ENCODE data around the gene BDKRB2. TPM values are rescaled to one million over a fixed set of nuclear protein-coding genes. Genes with fewer than 3 reads are reported as not detected.

The BDKRB2 gene
- total RNA-seq, 1 experiment from 2014 or later, result 0.49 TPM

- H3K4me1 ChIP-seq (ENCODE audit: control insufficient read depth in 1 of 2, insufficient read depth in 2 of 2, low read length in 2 of 2), result no peaks in the 10 kb centered on the region
- H3K4me2 ChIP-seq (ENCODE audit: low read length), result no peak overlapping the region
- no peak overlapping the region for H3K9ac ChIP-seq (ENCODE audit: low read length)
- H3K4me3 ChIP-seq (replicated peaks in 1 of 2; ENCODE audit: low read depth in 1 of 2, low read length in 2 of 2), result no peak overlapping the region
- RAD21 ChIA-PET (ENCODE audit: low non-redundant PET in 1 of 2, low total read pairs in 2 of 2, uncharacterized antibody in 2 of 2, unreplicated experiment in 2 of 2), result no interaction called here
- H3K9me3 ChIP-seq (ENCODE audit: control insufficient read depth in 1 of 2, insufficient read depth in 1 of 2, low read depth in 1 of 2, low read length in 2 of 2), result peaks cover 8 to 17% of the 10 kb centered on the region in 2 experiments; a peak in 2 of 4 replicates
- DNase-seq (ENCODE audit: low read depth, low spot score) (no peak), ATAC-seq (no peak)
- no TSS peak for BruUV-seq (replicated peaks)
- intact Hi-C loops (cut with micrococcal nuclease), result loop anchor here (5.0 kb wide), 1 partner anchor 716 kb away; no protein-coding TSS in a partner anchor
- no peaks in the 10 kb centered on the region for H3K79me2 ChIP-seq (ENCODE audit: insufficient read depth, low read length)
- CTCF ChIA-PET, result no interaction called here
- POLR2A ChIA-PET, result no interaction called here
- no peaks in the 10 kb centered on the region for H3K27me3 ChIP-seq (ENCODE audit: insufficient read depth, low read length)
- H2AFZ ChIP-seq (ENCODE audit: low read depth, low read length, poor library complexity, severe bottlenecking), result no peak overlapping the region
- no peak overlapping the region for H3K27ac ChIP-seq (ENCODE audit: low read depth, low read length)
- TF ChIP-seq POLR2AphosphoS5 (IDR thresholded peaks at IDR 0.05; ENCODE audit: low read depth, low read length), result no peak
- no peak for TF ChIP-seq EZH2 (IDR thresholded peaks at IDR 0.05)
- TF ChIP-seq JUND (IDR thresholded peaks at IDR 0.05), result no peak
- H3K36me3 ChIP-seq (ENCODE audit: control insufficient read depth in 1 of 2, insufficient read depth in 2 of 2, low read length in 2 of 2), result no peaks in the 10 kb centered on the region
- no peaks in the 10 kb centered on the region for H4K20me1 ChIP-seq (ENCODE audit: insufficient read depth)
- no peaks in the 10 kb centered on the region for H3K9me2 ChIP-seq (ENCODE audit: insufficient read depth)
These were observed 73.3 kb downstream of the BDKRB2 start for GRCh38 chr14:96277890-96278289.

GRCh38 chr14:96279564-96279963, 74.9 kb downstream of the BDKRB2 start:
- Histone ChIP-seq H3K9me3 (ENCODE audit: control insufficient read depth in 1 of 2, insufficient read depth in 1 of 2, low read depth in 1 of 2, low read length in 2 of 2) (peaks cover 8 to 13% of the 10 kb centered on the region in 2 experiments; a peak in 2 of 4 replicates), H3K4me3 (replicated peaks in 1 of 2; ENCODE audit: low read depth in 1 of 2, low read length in 2 of 2) (no peak overlapping the region), H3K9me2 (ENCODE audit: insufficient read depth) (no peaks in the 10 kb centered on the region), H3K4me1 (ENCODE audit: control insufficient read depth in 1 of 2, insufficient read depth in 2 of 2, low read length in 2 of 2) (no peaks in the 10 kb centered on the region), H3K36me3 (ENCODE audit: control insufficient read depth in 1 of 2, insufficient read depth in 2 of 2, low read length in 2 of 2) (no peaks in the 10 kb centered on the region), H4K20me1 (ENCODE audit: insufficient read depth) (no peaks in the 10 kb centered on the region), H3K27me3 (ENCODE audit: insufficient read depth, low read length) (no peaks in the 10 kb centered on the region), H3K9ac (ENCODE audit: low read length) (no peak overlapping the region), H3K27ac (ENCODE audit: low read depth, low read length) (no peak overlapping the region), H3K4me2 (ENCODE audit: low read length) (no peak overlapping the region), H3K79me2 (ENCODE audit: insufficient read depth, low read length) (no peaks in the 10 kb centered on the region), H2AFZ (ENCODE audit: low read depth, low read length, poor library complexity, severe bottlenecking) (no peak overlapping the region)
- CTCF ChIA-PET, result interaction anchor here (1.2 kb wide), 1 partner anchor 179 kb away, joined by 5 read pairs; no protein-coding TSS in a partner anchor
- RAD21 ChIA-PET (ENCODE audit: low non-redundant PET in 1 of 2, low total read pairs in 2 of 2, uncharacterized antibody in 2 of 2, unreplicated experiment in 2 of 2), result no interaction called here
- POLR2A ChIA-PET, result no interaction called here
- intact Hi-C loops (cut with micrococcal nuclease), result loop anchor here (5.0 kb wide), 1 partner anchor 717 kb away; no protein-coding TSS in a partner anchor
- no peak for ATAC-seq
- no peak for DNase-seq (ENCODE audit: low read depth, low spot score)
- BruUV-seq (replicated peaks), result no TSS peak
- TF ChIP-seq CTCF (IDR thresholded peaks at IDR 0.05 in 2 of 3, conservative IDR thresholded peaks at IDR 0.05 in 1 of 3; ENCODE audit: borderline replicate concordance in 1 of 3, insufficient read depth in 1 of 3, low read depth in 2 of 3, low read length in 2 of 3) (no peak), ELF1 (IDR thresholded peaks at IDR 0.05; ENCODE audit: borderline replicate concordance, low read depth) (no peak), EZH2phosphoT487 (IDR thresholded peaks at IDR 0.05; ENCODE audit: borderline replicate concordance) (no peak), MAX (IDR thresholded peaks at IDR 0.05) (no peak), TCF7L2 (IDR thresholded peaks at IDR 0.05; ENCODE audit: borderline replicate concordance, extremely low read depth, insufficient read depth, insufficient read length) (no peak), SIN3A (IDR thresholded peaks at IDR 0.05; ENCODE audit: low read depth) (no peak), ZNF274 (IDR thresholded peaks at IDR 0.05; ENCODE audit: low read depth, low read length) (no peak), ATF3 (IDR thresholded peaks at IDR 0.05) (no peak), ZFX (IDR thresholded peaks at IDR 0.05) (no peak), EGR1 (IDR thresholded peaks at IDR 0.05; ENCODE audit: low read depth) (no peak), REST (IDR thresholded peaks at IDR 0.05; ENCODE audit: low read depth) (no peak), CBX3 (IDR thresholded peaks at IDR 0.05; ENCODE audit: low read depth) (no peak), POLR2AphosphoS5 (IDR thresholded peaks at IDR 0.05; ENCODE audit: low read depth, low read length) (no peak), POLR2A (IDR thresholded peaks at IDR 0.05; ENCODE audit: borderline replicate concordance, extremely low read depth, insufficient read depth, insufficient read length) (no peak), CEBPB (IDR thresholded peaks at IDR 0.05; ENCODE audit: low read depth) (no peak), JUND (IDR thresholded peaks at IDR 0.05) (no peak)

Data from HCT116 (cell line).